Measurements from ENCODE around the gene NUP58.

- no peak for TF ChIP-seq TAF1 (IDR thresholded peaks at IDR 0.05; ENCODE audit: borderline replicate concordance, low read depth, low read length)
- no peak for TF ChIP-seq POLR2A (IDR thresholded peaks at IDR 0.05; ENCODE audit: low read depth, low read length)
- no peak for TF ChIP-seq POLR2AphosphoS5 (IDR thresholded peaks at IDR 0.05; ENCODE audit: low read depth, low read length)
Observed at GRCh38 chr13:25345576-25345975, 44.2 kb downstream of the NUP58 start.
